NCI-H146 treated with DMSO at 0.1 percent for 48 hours (cell line): ENCODE measurements around the gene WNK4.

Experiments
- DNase-seq: peaks from one replicate; lab custom pipeline; 2025; ENCODE audit not compliant: unreplicated experiment; lab: John Stamatoyannopoulos, UW

The WNK4 gene

GRCh38 chr17:42832934-42833766, 52.7 kb downstream of the WNK4 start, which contains the start of gene PSME3:
Gene PSME3 (plus strand): TSS chr17:42833397. CDS start chr17:42833632, 235 bp downstream.
- peak; percentile 73 for DNase-seq

- peak; percentile 58 for DNase-seq
Observed at GRCh38 chr17:42833767-42834422, 53.5 kb downstream of the WNK4 start.

- no peak for DNase-seq
Observed at GRCh38 chr17:42835732-42836131, 55.3 kb downstream of the WNK4 start.

- no peak for DNase-seq
Observed at GRCh38 chr17:42841975-42842685, 61.7 kb downstream of the WNK4 start.

- DNase-seq = peak; percentile 23
Observed at GRCh38 chr17:42843358-42843934, 63.0 kb downstream of the WNK4 start.

- DNase-seq = no peak
Observed at GRCh38 chr17:42844271-42844670, 63.9 kb downstream of the WNK4 start, which contains the start of gene AOC2. Gene AOC2 (plus strand): TSS chr17:42844580. CDS start chr17:42844627, 47 bp downstream.

- no peak for DNase-seq
Observed at GRCh38 chr17:42844761-42845555, 64.5 kb downstream of the WNK4 start.

GRCh38 chr17:42845556-42845917, 65.1 kb downstream of the WNK4 start:
- DNase-seq = no peak

- DNase-seq = no peak
Observed at GRCh38 chr17:42845918-42846593, 65.6 kb downstream of the WNK4 start.
